GM23338 (cell line): ENCODE measurements around the gene BCR. TPM values are rescaled to one million over a fixed set of nuclear protein-coding genes. Genes with fewer than 3 reads are reported as not detected.

Source experiments
- ATAC-seq: fragments of 200-7000 bp; cut with Tn5 transposase; 3 replicates; pipeline ENCODE4 v1.9.1; 2020
- DNase-seq: peaks from one replicate; pipeline ENCODE4 v3.0.0-alpha.2; 2015; ENCODE audit warnings: low spot score
- H2AFZ ChIP-seq: fragments of 200-600 bp; sonication (generic); 2 replicates; pipeline ENCODE4 v1.8.0; 2016; ENCODE audit warnings: antibody characterized with exemption, mild to moderate bottlenecking, moderate library complexity
- H3F3A ChIP-seq: fragments of 200-600 bp; sonication (generic); replicated peaks from 2 replicates; pipeline ENCODE4 v1.8.0; 2017; ENCODE audit warnings: antibody characterized with exemption, mixed run types, low read depth
- H3K27ac ChIP-seq: fragments of 200-600 bp; sonication (generic); 2 replicates; pipeline ENCODE4 v1.6.1; 2016; ENCODE audit warnings: low read depth
- H3K27me3 ChIP-seq: fragments of 200-600 bp; sonication (generic); 2 replicates; pipeline ENCODE4 v1.8.0; 2016; ENCODE audit warnings: mild to moderate bottlenecking, mixed run types, moderate library complexity; ENCODE audit not compliant: insufficient read depth
- H3K36me3 ChIP-seq: fragments of 200-600 bp; sonication (generic); 2 replicates; pipeline ENCODE4 v1.8.0; 2016; ENCODE audit warnings: mild to moderate bottlenecking; ENCODE audit not compliant: insufficient read depth
- H3K4me1 ChIP-seq: fragments of 200-600 bp; sonication (generic); 2 replicates; pipeline ENCODE4 v1.8.0; 2016; ENCODE audit warnings: mild to moderate bottlenecking, moderate library complexity; ENCODE audit not compliant: insufficient read depth
- H3K4me2 ChIP-seq: fragments of 200-600 bp; sonication (generic); 2 replicates; pipeline ENCODE4 v1.7.1; 2017; ENCODE audit warnings: mixed run types
- H3K4me3 ChIP-seq: fragments of 200-600 bp; sonication (generic); 2 replicates; pipeline ENCODE4 v1.6.1; 2016; ENCODE audit warnings: mixed run types
- H3K79me2 ChIP-seq: fragments of 200-600 bp; sonication (generic); replicated peaks from 2 replicates; pipeline ENCODE4 v1.8.0; 2017; ENCODE audit warnings: mild to moderate bottlenecking; ENCODE audit not compliant: insufficient read depth
- H3K9me2 ChIP-seq: fragments of 200-600 bp; sonication (generic); 2 replicates; pipeline ENCODE4 v1.8.0; 2017; ENCODE audit not compliant: insufficient read depth
- H4K20me1 ChIP-seq: fragments of 200-600 bp; sonication (generic); replicated peaks from 2 replicates; pipeline ENCODE4 v1.8.0; 2017; ENCODE audit warnings: mild to moderate bottlenecking; ENCODE audit not compliant: insufficient read depth
- H3K27ac Mint-ChIP-seq: 2 replicates; pipeline ENCODE4 v1.8.0; 2020; ENCODE audit warnings: inconsistent platforms, mild to moderate bottlenecking, moderate library complexity, mixed read lengths
- H3K27me3 Mint-ChIP-seq: 3 replicates; pipeline ENCODE4 v1.8.0; 2022; ENCODE audit warnings: low read depth, mild to moderate bottlenecking, moderate library complexity, mixed read lengths, inconsistent platforms; ENCODE audit not compliant: insufficient read depth, poor library complexity
- H3K36me3 Mint-ChIP-seq: 3 replicates; pipeline ENCODE4 v1.8.0; 2021; ENCODE audit warnings: low read depth, mild to moderate bottlenecking, inconsistent platforms, moderate library complexity, mixed read lengths
- H3K4me1 Mint-ChIP-seq: 3 replicates; pipeline ENCODE4 v1.8.0; 2020; ENCODE audit warnings: mild to moderate bottlenecking, inconsistent platforms, mixed read lengths
- H3K4me3 Mint-ChIP-seq: 3 replicates; pipeline ENCODE4 v1.8.0; 2021; ENCODE audit warnings: moderate library complexity, mild to moderate bottlenecking, inconsistent platforms, mixed read lengths
- H3K9me3 Mint-ChIP-seq: 3 replicates; pipeline ENCODE4 v1.8.0; 2020; ENCODE audit warnings: moderate library complexity, mild to moderate bottlenecking, inconsistent platforms, mixed read lengths
- CREB1 ChIP-seq: fragments of 250-450 bp; sonication (Bioruptor Pico); IDR thresholded peaks from 2 replicates; pipeline ENCODE4 v1.5.0; 2020; ENCODE audit warnings: low read depth, mild to moderate bottlenecking, moderate library complexity
- EZH2 ChIP-seq: fragments of 200-600 bp; sonication (generic); IDR thresholded peaks from one replicate; pipeline ENCODE4 v1.8.0; 2017; ENCODE audit warnings: antibody characterized with exemption, mild to moderate bottlenecking, low read depth; ENCODE audit not compliant: unreplicated experiment
- EZH2phosphoT487 ChIP-seq: fragments of 200-600 bp; sonication (generic); IDR thresholded peaks from one replicate; pipeline ENCODE4 v1.8.1; 2018; ENCODE audit warnings: antibody characterized with exemption; ENCODE audit not compliant: unreplicated experiment
- JUNB ChIP-seq: IDR thresholded peaks from one replicate; pipeline ENCODE4 v1.6.1; 2016; ENCODE audit warnings: antibody characterized with exemption; ENCODE audit not compliant: unreplicated experiment
- NANOG ChIP-seq: IDR thresholded peaks from 2 replicates; pipeline ENCODE4 v1.6.1; 2016; ENCODE audit warnings: antibody characterized with exemption, borderline replicate concordance
- POLR2AphosphoS5 ChIP-seq: IDR thresholded peaks from 2 replicates; pipeline ENCODE4 v1.6.1; 2016; ENCODE audit warnings: antibody characterized with exemption, low read depth
- STAT1 ChIP-seq: IDR thresholded peaks from one replicate; pipeline ENCODE4 v1.6.1; 2016; ENCODE audit warnings: antibody characterized with exemption; ENCODE audit not compliant: unreplicated experiment
- ZNF114 ChIP-seq: fragments of 250-450 bp; sonication (Bioruptor Pico); IDR thresholded peaks from 2 replicates; pipeline ENCODE4 v1.5.0; 2020; ENCODE audit warnings: mild to moderate bottlenecking, moderate library complexity
- ZNF331 ChIP-seq: fragments of 250-450 bp; sonication (Bioruptor Pico); IDR thresholded peaks from 2 replicates; pipeline ENCODE4 v1.5.0; 2020; ENCODE audit warnings: low read depth, mild to moderate bottlenecking, moderate library complexity
- polyA plus RNA-seq: library from polyadenylated mRNA; unstranded; fragments of >200 nt; fragmentation: Nextera tagmentation; extraction: Ambion mirVana; gene quantifications from 2 replicates; pipeline ENCODE4 v1.2.1, GENCODE V29; 2016
- total RNA-seq: library from RNA; depleted of rRNA; stranded (reverse); fragments of >200 nt; shearing (Covaris generic); gene quantifications from 2 replicates; pipeline ENCODE4 v1.2.3, GENCODE V29; 2014
- TF ChIP-seq, protein P1 (sequence below): IDR thresholded peaks from 2 replicates; pipeline ENCODE4 v1.6.1; 2016; ENCODE audit warnings: antibody characterized with exemption
- TF ChIP-seq, protein P2 (sequence below): fragments of 250-450 bp; sonication (Bioruptor Pico); IDR thresholded peaks from 2 replicates; pipeline ENCODE4 v1.5.0; 2020; ENCODE audit warnings: mild to moderate bottlenecking, moderate library complexity
- TF ChIP-seq, protein P3 (sequence below): IDR thresholded peaks from one replicate; pipeline ENCODE4 v1.6.1; 2018; ENCODE audit warnings: antibody characterized with exemption; ENCODE audit not compliant: unreplicated experiment
- TF ChIP-seq, protein P4 (sequence below), 2 experiments: fragments of 200-600 bp in 1 of 2; sonication (generic) in 1 of 2; conservative IDR thresholded peaks; 2 replicates each; pipeline versions ENCODE4 v1.5.1 to v1.6.1; 2016 to 2017; ENCODE audit warnings: antibody characterized with exemption in 2 of 2, low read depth in 2 of 2, mild to moderate bottlenecking in 2 of 2, moderate library complexity in 1 of 2

The BCR gene
- total and polyA plus RNA-seq, 2 experiments from 2014 or later = 17.7 to 121 TPM

DNA sequence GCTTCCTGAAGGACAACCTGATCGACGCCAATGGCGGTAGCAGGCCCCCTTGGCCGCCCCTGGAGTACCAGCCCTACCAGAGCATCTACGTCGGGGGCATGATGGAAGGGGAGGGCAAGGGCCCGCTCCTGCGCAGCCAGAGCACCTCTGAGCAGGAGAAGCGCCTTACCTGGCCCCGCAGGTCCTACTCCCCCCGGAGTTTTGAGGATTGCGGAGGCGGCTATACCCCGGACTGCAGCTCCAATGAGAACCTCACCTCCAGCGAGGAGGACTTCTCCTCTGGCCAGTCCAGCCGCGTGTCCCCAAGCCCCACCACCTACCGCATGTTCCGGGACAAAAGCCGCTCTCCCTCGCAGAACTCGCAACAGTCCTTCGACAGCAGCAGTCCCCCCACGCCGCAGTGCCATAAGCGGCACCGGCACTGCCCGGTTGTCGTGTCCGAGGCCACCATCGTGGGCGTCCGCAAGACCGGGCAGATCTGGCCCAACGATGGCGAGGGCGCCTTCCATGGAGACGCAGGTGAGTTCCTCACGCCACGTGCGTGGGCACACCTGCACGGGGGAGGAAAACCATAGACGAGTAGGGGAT, 1.5 kb downstream of the BCR start:
- DNase-seq (peak; percentile 40), ATAC-seq (no peak; the same call in 1 of the 3 replicates)
- Mint-ChIP-seq H3K4me3 (peak overlapping the region; percentile 83), H3K9me3 (peaks cover 6% of the 10 kb centered on the region), H3K36me3 (peaks cover 39% of the 10 kb centered on the region), H3K27ac (no peak overlapping the region), H3K4me1 (peaks cover 56% of the 10 kb centered on the region), H3K27me3 (peaks cover 34% of the 10 kb centered on the region)
- peaks cover 9% of the 10 kb centered on the region; the same call in 1 of the 2 replicates for H3F3A ChIP-seq
- H3K9me2 ChIP-seq = no peaks in the 10 kb centered on the region
- H3K4me3 ChIP-seq = peak overlapping the region; percentile 66
- H2AFZ ChIP-seq = no peak overlapping the region
- no peak overlapping the region for H3K27ac ChIP-seq
- peaks cover 11% of the 10 kb centered on the region for H3K27me3 ChIP-seq
- peaks cover 53% of the 10 kb centered on the region for H3K4me1 ChIP-seq
- peaks cover 44% of the 10 kb centered on the region for H4K20me1 ChIP-seq
- H3K36me3 ChIP-seq = no peaks in the 10 kb centered on the region
- H3K4me2 ChIP-seq = peak overlapping the region; percentile 93
- peaks cover 56% of the 10 kb centered on the region for H3K79me2 ChIP-seq
- no peak for TF ChIP-seq JUNB
- TF ChIP-seq ZNF114 (CRISPR knock-in tag) = no peak
- no peak for TF ChIP-seq NANOG
- TF ChIP-seq EZH2phosphoT487 = no peak
- TF ChIP-seq ZNF331 = no peak
- TF ChIP-seq, protein P1, sequence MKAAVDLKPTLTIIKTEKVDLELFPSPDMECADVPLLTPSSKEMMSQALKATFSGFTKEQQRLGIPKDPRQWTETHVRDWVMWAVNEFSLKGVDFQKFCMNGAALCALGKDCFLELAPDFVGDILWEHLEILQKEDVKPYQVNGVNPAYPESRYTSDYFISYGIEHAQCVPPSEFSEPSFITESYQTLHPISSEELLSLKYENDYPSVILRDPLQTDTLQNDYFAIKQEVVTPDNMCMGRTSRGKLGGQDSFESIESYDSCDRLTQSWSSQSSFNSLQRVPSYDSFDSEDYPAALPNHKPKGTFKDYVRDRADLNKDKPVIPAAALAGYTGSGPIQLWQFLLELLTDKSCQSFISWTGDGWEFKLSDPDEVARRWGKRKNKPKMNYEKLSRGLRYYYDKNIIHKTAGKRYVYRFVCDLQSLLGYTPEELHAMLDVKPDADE = no peak
- no peak for TF ChIP-seq EZH2
- TF ChIP-seq, protein P2, sequence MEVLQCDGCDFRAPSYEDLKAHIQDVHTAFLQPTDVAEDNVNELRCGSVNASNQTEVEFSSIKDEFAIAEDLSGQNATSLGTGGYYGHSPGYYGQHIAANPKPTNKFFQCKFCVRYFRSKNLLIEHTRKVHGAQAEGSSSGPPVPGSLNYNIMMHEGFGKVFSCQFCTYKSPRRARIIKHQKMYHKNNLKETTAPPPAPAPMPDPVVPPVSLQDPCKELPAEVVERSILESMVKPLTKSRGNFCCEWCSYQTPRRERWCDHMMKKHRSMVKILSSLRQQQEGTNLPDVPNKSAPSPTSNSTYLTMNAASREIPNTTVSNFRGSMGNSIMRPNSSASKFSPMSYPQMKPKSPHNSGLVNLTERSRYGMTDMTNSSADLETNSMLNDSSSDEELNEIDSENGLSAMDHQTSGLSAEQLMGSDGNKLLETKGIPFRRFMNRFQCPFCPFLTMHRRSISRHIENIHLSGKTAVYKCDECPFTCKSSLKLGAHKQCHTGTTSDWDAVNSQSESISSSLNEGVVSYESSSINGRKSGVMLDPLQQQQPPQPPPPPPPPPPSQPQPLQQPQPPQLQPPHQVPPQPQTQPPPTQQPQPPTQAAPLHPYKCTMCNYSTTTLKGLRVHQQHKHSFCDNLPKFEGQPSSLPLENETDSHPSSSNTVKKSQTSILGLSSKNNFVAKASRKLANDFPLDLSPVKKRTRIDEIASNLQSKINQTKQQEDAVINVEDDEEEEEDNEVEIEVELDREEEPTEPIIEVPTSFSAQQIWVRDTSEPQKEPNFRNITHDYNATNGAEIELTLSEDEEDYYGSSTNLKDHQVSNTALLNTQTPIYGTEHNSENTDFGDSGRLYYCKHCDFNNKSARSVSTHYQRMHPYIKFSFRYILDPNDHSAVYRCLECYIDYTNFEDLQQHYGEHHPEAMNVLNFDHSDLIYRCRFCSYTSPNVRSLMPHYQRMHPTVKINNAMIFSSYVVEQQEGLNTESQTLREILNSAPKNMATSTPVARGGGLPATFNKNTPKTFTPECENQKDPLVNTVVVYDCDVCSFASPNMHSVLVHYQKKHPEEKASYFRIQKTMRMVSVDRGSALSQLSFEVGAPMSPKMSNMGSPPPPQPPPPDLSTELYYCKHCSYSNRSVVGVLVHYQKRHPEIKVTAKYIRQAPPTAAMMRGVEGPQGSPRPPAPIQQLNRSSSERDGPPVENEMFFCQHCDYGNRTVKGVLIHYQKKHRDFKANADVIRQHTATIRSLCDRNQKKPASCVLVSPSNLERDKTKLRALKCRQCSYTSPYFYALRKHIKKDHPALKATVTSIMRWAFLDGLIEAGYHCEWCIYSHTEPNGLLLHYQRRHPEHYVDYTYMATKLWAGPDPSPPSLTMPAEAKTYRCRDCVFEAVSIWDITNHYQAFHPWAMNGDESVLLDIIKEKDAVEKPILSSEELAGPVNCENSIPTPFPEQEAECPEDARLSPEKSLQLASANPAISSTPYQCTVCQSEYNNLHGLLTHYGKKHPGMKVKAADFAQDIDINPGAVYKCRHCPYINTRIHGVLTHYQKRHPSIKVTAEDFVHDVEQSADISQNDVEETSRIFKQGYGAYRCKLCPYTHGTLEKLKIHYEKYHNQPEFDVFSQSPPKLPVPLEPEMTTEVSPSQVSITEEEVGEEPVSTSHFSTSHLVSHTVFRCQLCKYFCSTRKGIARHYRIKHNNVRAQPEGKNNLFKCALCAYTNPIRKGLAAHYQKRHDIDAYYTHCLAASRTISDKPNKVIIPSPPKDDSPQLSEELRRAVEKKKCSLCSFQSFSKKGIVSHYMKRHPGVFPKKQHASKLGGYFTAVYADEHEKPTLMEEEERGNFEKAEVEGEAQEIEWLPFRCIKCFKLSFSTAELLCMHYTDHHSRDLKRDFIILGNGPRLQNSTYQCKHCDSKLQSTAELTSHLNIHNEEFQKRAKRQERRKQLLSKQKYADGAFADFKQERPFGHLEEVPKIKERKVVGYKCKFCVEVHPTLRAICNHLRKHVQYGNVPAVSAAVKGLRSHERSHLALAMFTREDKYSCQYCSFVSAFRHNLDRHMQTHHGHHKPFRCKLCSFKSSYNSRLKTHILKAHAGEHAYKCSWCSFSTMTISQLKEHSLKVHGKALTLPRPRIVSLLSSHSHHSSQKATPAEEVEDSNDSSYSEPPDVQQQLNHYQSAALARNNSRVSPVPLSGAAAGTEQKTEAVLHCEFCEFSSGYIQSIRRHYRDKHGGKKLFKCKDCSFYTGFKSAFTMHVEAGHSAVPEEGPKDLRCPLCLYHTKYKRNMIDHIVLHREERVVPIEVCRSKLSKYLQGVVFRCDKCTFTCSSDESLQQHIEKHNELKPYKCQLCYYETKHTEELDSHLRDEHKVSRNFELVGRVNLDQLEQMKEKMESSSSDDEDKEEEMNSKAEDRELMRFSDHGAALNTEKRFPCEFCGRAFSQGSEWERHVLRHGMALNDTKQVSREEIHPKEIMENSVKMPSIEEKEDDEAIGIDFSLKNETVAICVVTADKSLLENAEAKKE (CRISPR knock-in tag) = no peak
- TF ChIP-seq, protein P3, sequence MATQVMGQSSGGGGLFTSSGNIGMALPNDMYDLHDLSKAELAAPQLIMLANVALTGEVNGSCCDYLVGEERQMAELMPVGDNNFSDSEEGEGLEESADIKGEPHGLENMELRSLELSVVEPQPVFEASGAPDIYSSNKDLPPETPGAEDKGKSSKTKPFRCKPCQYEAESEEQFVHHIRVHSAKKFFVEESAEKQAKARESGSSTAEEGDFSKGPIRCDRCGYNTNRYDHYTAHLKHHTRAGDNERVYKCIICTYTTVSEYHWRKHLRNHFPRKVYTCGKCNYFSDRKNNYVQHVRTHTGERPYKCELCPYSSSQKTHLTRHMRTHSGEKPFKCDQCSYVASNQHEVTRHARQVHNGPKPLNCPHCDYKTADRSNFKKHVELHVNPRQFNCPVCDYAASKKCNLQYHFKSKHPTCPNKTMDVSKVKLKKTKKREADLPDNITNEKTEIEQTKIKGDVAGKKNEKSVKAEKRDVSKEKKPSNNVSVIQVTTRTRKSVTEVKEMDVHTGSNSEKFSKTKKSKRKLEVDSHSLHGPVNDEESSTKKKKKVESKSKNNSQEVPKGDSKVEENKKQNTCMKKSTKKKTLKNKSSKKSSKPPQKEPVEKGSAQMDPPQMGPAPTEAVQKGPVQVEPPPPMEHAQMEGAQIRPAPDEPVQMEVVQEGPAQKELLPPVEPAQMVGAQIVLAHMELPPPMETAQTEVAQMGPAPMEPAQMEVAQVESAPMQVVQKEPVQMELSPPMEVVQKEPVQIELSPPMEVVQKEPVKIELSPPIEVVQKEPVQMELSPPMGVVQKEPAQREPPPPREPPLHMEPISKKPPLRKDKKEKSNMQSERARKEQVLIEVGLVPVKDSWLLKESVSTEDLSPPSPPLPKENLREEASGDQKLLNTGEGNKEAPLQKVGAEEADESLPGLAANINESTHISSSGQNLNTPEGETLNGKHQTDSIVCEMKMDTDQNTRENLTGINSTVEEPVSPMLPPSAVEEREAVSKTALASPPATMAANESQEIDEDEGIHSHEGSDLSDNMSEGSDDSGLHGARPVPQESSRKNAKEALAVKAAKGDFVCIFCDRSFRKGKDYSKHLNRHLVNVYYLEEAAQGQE = no peak
- TF ChIP-seq CREB1 = no peak
- TF ChIP-seq STAT1 = no peak
- TF ChIP-seq POLR2AphosphoS5 = no peak
- TF ChIP-seq, protein P4, sequence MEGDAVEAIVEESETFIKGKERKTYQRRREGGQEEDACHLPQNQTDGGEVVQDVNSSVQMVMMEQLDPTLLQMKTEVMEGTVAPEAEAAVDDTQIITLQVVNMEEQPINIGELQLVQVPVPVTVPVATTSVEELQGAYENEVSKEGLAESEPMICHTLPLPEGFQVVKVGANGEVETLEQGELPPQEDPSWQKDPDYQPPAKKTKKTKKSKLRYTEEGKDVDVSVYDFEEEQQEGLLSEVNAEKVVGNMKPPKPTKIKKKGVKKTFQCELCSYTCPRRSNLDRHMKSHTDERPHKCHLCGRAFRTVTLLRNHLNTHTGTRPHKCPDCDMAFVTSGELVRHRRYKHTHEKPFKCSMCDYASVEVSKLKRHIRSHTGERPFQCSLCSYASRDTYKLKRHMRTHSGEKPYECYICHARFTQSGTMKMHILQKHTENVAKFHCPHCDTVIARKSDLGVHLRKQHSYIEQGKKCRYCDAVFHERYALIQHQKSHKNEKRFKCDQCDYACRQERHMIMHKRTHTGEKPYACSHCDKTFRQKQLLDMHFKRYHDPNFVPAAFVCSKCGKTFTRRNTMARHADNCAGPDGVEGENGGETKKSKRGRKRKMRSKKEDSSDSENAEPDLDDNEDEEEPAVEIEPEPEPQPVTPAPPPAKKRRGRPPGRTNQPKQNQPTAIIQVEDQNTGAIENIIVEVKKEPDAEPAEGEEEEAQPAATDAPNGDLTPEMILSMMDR (conservative IDR thresholded peaks at IDR 0.05; ENCODE audit: low read depth in 2 of 2) = no peak
